Adipose tissue (tissue), 3 donors: ENCODE results near the gene FAM25A. TPM values are rescaled to one million over a fixed set of nuclear protein-coding genes. Genes with fewer than 3 reads are reported as not detected.
"Not testable (repeated sequence)": the region's sequence is repeated elsewhere in the genome, so short reads cannot be mapped to it uniquely, and the experiment has no call there.

ENCODE experiments used
- H3K27ac ChIP-seq: one replicate; pipeline ENCODE4 v1.5.1; 2013; ENCODE audit warnings: low read depth, low read length
- WGBS, 3 donors: extraction: QIAGEN DNeasy Blood & Tissue Kit; methylation state at CpG; one replicate each; pipeline ENCODE4 v1.1.7; 2013; 5-methylcytosine and 5-hydroxymethylcytosine counted together
- polyA plus RNA-seq, 3 donors: library from polyadenylated mRNA; stranded (reverse); fragments of 200-250 nt; gene quantifications; one replicate each; pipeline ENCODE4 v1.2.3, GENCODE V29; 2013
- donor health status: healthy with polysubstance abuse.
- donor health status: Bipolar disorder and iron deficiency.
- donor health status: healthy.

Gene FAM25A
- not detected for polyA plus RNA-seq

DNA sequence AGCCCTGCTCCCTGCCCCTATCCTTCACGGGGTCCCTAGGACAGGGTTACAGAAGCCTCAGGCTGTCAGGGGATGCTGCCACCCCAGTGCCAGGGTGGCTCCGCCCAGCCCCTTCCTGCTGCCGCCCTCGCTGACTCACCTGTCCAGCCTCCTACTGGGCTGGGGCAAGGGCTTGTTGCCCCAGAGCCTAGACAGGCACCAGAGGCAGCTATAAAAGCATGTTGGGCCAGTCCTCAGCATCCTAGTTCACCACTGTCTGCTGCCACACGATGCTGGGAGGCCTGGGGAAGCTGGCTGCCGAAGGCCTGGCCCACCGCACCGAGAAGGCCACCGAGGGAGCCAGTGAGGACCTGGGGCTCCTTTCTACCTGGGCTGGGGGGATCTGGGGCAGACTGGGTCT is at the start of gene FAM25A:
Gene FAM25A, plus strand, starts transcription at position 239 of the 400 bp plus-strand sequence. Its CDS starts 31 bp downstream, at position 270.
- H3K27ac ChIP-seq = not testable (repeated sequence)
- 94 to 95% (median 95%) methylated on average over 5 to 9 of the region's 9 CpGs for WGBS, 3 donors

DNA sequence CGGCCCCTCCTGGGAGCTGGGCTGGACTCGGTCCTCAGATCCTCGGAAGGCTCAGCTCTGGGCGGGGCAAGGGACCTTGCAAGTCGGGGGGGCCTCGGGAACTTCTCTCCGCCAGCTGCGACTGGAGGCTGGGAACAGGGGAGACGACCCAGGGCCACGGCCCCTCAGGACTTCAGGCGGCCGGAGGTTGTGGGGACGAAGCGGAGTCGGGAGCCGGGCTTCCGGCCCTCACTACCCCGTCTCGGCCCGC is 49.2 kb upstream of the FAM25A start:
- 0 to 2% (median 1%) methylated on average over 16 to 20 of the region's 20 CpGs for WGBS, 3 donors

DNA sequence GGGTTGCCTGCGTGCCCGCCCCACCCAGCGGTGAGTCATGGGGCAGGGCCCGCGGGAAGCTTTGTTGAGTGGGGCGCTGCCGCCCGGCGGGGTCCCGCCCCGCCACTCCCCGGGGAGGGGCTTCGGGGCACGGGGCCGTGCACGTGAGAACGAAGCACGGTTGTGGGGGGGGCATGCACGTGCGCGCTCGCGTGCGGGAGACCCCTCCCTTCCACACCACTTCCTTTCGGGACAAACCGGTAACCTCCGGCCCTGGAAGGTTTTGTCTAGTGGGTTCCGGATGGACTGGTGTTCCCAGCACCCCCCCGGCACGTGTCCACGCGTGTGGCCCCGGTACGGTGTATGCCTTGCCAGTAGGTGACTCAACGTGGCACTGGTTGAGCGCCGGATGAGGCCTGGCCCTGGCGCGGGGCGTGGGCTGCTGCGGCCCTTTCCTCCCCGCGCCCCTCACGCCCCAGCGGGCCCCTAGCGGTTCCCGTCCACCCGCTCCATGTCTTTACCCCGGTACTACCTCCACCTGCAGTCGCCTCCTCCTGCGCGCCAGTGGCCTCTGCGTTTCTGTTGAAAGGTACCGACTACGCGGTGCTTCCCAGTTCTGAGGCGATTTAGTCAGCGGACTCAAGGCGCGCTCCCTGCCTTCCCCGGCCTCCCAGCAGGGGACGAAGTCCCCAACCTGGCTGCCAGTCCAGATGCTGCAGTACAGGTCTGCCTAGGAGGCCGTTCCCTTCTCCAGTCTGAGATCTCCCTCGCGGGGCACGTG is 48.7 kb upstream of the FAM25A start:
- H3K27ac ChIP-seq = peak overlapping the region; percentile 75
- 4 to 13% (median 12%) methylated on average over 63 to 66 of the region's 66 CpGs for WGBS, 3 donors

More for the DNA sequence above, 49.2 kb upstream of the FAM25A start:
- H3K27ac ChIP-seq = peak overlapping the region; percentile 75

DNA sequence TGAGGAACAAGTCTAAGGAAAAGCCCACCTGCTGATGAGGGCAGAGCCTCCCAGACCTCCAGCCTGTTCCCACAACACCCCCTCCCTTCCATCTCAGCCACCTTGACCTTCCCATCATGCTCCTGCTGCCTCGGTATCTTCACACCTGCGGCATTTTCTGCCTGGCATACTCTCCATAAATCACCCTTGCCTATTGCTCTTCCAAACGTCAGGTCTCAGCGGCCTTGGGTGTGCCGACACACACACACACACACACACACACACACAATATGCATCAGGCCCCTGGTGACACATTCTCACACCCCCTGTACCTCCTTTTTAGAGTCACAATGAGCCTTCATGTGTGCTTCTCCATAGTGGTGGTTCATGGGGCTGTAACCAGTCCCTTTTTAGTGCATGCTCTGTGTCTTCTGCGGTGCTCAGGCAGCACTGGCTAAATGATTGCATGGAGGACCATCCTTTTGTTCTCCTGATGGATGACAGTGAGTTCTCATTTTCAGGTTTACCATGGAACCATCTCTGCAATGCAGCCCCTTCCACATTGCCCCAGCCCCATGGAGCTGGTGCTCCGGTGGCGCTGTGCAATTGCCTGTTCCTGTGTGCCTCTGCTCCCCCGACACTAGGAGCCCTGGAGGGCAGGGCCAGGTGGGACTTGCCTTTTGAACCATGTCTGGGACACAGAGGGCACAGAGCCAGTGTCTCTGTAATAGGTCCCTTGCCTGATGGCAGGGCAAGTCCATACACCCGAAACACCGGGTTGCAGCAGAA is 47.3 kb upstream of the FAM25A start:
- H3K27ac ChIP-seq = no peak overlapping the region
- 81 to 87% (median 87%) methylated on average over 11 of the region's 11 CpGs for WGBS, 3 donors

DNA sequence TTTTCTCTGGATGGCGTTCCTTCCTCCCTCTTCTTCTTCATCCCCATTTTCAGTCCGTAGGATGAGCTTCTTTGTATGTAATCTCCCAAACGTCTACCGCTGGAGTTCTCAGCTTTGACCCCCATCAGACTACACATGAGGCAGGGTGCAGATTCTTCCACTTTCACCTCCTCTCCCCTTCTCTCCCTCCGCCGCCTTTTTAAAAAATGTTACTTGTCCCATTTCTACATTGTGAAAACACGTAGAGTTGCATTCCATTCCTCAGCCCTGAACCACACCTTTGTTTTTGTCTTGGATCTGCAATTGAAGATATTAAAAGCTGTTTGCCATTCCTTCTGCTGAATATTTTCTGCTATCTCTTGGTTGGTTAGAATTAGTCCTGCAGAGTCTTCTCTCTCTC is 45.6 kb upstream of the FAM25A start:
- H3K27ac ChIP-seq = no peak overlapping the region
- 70 to 88% (median 72%) methylated on average over 7 of the region's 7 CpGs for WGBS, 3 donors

DNA sequence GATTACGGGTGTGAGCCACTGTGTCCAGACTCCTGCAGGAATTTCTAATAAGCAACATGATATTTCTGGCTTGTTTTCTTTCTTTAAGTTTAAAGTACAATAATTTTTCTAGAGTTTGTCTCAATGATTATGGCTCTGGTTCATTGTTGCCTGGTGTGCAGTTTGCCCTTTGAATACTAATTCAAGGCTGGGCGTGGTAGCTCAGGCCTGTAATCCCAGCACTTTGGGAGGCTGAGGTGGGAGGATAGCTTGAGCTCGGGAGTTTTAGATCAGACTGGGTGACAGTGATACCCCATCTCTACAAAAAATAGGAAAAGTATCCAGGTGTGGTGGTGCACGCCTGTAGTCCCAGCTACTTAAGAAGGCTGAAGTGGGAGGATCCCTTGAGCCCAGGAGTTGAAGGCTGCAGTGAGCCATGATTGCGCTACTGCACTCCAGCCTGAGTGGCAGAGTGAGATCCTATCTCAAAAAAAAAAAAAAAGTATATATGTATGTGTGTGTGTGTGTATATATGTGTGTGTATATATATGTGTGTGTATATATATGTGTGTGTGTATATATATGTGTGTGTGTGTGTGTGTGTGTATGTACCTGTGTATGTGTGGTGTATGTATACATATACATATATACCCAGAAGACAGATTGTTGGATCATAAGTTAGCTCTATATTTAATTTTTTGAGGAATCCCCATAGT is 43.6 kb upstream of the FAM25A start:
- WGBS, 3 donors = 89 to 95% (median 94%) methylated on average over 5 of the region's 5 CpGs
- H3K27ac ChIP-seq = no peak overlapping the region

DNA sequence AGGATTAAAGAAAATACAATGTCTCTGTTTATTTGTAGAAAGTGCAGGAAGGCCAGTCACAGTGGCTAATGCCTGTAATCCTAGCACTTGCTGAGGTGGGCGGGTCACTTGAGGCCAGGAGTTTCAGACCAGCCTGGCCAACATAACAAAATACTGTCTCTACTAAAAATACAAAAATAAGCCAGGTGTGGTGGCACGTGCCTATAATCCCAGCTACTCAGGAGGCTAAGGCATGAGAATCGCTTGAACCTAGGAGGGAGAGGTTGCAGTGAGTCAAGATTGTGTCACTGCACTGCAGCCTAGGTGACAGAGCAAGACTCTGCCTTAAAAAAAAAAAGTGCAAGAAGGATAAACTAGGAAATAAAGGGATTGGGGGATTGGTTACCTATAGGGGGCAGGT is 41.6 kb upstream of the FAM25A start:
- WGBS, 3 donors = 80 to 95% (median 88%) methylated on average over 3 of the region's 3 CpGs
- not testable (repeated sequence) for H3K27ac ChIP-seq

DNA sequence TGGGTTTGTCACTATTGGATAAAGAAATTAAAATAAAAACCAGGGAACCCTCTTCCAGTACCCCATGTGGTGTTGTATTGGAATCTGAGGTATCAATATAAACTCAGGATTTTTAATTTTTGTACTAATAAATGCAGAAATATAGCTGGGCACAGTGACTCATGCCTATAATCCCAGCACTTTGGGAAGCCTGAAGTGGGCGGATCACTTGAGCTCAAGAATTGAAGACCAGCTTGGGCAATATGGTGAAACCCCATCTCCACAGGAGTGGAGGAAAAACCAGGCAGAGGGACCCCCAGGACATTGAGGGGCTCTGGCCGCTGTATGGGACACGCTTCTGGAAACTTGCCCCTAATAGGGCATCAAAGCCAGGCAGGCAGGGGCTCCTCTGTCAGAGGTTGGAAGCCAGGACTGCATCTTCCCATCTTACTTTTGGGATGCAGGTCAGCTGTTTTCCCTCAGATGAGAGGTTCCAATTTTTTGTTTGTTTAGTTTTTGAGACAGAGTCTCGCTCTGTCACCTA is 40.7 kb upstream of the FAM25A start:
- 69 to 91% (median 87%) methylated on average over 4 of the region's 4 CpGs for WGBS, 3 donors
- H3K27ac ChIP-seq = no peak overlapping the region

DNA sequence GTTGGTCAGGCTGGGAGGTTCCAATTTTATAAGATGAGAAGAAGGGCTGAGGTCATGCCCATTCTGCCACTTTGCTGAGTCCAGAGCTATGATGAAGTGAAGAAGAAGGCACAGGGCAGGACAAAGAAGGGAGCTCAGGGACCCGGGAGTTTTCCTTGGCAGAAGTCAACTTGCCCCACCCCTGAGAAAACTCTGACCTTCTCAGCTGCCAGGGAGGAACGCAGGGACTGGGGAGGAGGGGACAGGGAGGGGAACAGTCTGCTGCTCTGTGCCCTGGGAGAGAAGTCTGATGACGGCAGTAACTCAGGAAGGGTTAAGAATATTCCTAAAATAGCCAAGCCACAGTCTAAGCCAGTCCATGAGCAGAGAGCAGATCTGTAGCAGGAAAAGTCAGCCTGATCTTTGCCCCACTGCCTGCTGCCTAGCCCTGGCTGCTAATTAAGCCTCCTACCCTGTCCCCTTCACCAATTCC is 40.1 kb upstream of the FAM25A start:
- 11 to 22% (median 17%) methylated on average over 3 of the region's 3 CpGs for WGBS, 3 donors
- H3K27ac ChIP-seq = no peak overlapping the region

DNA sequence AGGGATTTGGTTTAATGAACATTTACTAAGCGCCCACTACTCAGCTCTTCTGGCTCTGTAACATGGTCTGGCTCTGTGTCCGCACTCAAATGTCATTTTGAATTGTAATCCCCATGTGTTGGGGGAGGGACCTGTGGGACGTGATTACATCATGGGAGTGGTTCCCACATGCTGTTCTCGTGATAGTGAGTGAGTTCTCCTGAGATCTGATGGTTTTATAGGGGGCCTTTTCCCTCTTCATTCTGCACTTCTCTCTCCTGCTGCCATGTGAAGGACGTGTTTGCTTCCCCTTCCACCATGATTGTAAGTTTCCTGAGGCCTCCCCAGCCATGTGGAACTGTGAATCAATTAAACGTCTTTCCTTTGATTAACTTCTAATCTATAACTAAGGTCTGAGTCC is 39.1 kb upstream of the FAM25A start:
- H3K27ac ChIP-seq = not testable (repeated sequence)
- 64 to 78% (median 69%) methylated on average over 6 of the region's 6 CpGs for WGBS, 3 donors

DNA sequence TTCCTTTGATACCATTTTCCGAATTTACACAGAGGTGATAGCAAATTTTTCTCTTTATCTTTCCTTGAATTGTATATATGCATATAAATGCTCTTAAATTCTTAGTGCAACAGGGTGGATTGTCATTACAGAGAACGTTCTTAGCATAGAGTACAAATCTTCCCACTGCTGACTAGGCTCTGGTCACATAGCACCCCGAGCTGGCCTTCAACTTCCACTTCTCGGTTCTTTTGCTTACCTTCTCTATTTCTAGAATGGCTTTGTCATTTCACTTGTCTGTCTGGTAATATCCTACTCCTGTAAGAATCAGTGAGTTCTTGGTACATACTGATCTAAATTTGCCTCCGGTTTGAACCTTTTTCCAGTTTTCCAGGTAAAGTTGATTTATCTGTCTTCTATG is 38.4 kb upstream of the FAM25A start:
- H3K27ac ChIP-seq = no peak overlapping the region
- WGBS, 3 donors = 89 to 95% (median 90%) methylated on average over 5 of the region's 5 CpGs

DNA sequence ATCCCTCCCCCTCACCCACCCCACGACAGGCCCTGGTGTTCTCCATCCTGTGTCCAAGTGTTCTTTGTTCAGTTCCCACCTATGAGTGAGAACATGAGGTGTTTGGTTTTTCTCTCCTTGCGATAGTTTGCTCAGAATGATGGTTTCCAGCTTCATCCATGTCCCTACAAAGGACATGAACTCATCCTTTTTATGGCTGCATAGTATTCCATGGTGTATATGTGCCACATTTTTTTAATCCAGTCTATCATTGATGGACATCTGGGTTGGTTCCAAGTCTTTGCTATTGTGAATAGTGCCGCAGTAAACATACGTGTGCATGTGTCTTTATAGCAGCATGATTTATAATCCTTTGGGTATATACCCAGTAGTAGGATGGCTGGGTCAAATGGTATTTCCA is 35.6 kb upstream of the FAM25A start:
- H3K27ac ChIP-seq = not testable (repeated sequence)
- 94 to 99% (median 96%) methylated on average over 4 of the region's 4 CpGs for WGBS, 3 donors

DNA sequence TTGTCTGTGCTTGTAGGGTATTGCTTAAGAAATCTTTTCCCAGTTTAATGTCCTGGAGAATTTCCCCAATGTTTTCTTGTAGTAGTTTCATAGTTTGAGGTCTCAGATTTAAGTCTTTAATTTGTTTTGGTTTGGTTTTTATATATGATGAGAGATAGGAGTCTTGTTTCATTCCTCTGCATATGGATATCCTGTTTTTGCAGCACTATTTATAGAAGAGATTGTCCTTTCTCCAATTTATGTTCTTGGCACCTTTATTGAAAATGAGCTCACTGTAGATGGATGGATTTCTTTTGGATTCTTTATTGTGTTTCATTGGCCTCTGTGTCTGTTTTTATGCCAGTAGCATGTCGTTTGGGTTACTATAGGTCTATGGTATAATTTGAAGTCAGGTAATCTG is 31.6 kb upstream of the FAM25A start:
- no peak overlapping the region for H3K27ac ChIP-seq
- 40 to 72% (median 63%) methylated on average over 1 of the region's 1 CpG for WGBS, 3 donors

DNA sequence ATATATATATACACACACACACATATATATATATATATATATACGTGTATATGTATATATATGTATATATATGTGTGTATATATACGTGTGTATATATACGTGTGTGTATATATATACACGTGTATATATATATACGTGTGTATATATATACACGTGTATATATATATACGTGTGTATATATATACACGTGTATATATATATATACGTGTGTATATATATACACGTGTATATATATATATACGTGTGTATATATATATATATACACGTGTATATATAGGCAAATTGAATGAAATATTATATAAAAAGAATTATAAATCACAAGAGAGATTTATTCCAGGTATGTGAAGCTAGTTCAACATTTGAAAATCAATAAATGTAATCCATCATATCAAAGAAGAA is 28.7 kb upstream of the FAM25A start:
- H3K27ac ChIP-seq = not testable (repeated sequence)
- 72 to 83% (median 76%) methylated on average over 12 of the region's 12 CpGs for WGBS, 3 donors

DNA sequence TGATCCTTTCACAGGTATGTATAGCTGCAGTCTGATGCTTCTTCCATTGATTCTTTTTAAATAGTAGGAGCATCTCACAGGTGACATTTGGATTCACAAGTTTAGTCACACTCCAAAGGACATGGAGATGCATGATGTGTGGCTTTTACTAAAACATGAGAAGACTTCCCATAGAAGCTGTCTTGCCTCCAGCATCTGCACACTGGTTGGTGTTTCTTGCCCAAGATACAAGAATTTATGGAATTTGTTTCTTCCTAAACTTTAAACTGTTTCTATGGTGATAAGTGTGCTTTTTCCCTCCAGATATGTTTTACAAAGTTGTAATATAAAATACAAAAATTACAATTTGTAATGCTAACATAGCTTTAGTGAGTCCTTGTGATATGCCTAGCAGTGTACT is 27.6 kb upstream of the FAM25A start:
- H3K27ac ChIP-seq = no peak overlapping the region

DNA sequence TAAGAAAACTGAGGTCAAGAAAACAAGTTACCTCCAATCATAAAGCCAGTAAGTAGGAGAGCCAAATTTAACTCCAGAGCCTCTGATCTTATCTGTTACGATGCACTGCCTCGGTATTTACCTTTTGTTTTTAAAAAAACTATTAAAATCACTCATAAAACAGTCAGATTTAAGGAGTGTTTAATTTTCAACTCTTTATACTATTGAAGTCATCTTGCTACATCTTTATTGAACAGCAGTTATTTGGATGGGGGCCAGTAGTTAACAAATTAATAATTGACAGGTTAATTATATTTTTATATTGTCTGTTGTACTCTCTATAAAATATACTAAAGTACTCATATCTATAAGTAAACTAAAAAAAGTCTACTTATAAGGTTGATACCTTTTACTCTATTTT is 27.2 kb upstream of the FAM25A start:
- no peak overlapping the region for H3K27ac ChIP-seq
- WGBS, 3 donors = 71 to 83% (median 83%) methylated on average over 2 of the region's 2 CpGs

DNA sequence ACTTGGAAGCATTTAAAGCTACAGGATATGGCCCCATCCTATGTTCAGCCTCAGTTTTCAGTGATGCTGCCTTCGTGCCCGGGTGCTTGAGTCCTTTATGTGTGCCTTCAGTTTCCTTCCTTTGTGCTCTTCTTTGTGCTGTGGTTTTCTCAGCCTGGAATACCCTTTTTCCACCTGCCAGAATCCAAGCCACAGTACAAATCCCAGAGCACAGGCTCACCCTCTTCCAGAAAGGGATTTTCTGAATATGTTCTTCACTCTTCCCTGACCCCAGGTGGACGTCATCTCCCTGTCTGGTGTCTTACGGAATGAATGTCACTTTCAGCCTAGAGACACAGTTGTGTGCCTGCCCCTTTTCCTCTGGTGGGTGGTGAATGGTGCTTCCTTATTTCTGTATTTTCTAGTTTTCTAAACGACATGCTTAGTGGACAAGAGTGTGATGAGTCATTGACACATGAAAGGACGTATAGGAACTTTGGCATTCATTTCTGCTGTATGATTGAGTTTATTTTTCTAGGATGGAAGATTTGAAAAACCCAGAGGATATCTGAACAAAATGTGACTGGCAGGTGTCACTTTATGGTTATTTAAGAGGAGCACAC is 20.2 kb upstream of the FAM25A start:
- H3K27ac ChIP-seq = not testable (repeated sequence)
- 54 to 81% (median 63%) methylated on average over 6 of the region's 6 CpGs for WGBS, 3 donors

DNA sequence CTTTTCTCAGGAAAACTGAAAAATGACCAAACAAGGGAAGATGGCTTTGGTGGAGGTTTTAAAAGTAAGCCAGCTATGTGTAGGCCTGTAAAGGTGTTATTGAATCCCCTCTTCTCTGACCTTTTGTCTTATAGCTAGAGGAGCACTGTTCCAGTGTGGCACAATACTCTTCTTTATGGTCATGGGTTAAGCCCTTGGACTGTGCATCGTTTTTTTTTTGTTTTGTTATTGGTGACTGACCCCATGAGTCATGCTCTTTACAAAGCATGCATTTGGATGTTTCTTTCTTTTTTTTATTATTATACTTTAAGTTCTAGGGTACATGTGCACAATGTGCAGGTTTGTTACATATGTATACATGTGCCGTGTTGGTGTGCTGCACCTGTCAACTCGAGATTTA is 19.6 kb upstream of the FAM25A start:
- H3K27ac ChIP-seq = no peak overlapping the region
- 71 to 81% (median 75%) methylated on average over 3 of the region's 3 CpGs for WGBS, 3 donors

DNA sequence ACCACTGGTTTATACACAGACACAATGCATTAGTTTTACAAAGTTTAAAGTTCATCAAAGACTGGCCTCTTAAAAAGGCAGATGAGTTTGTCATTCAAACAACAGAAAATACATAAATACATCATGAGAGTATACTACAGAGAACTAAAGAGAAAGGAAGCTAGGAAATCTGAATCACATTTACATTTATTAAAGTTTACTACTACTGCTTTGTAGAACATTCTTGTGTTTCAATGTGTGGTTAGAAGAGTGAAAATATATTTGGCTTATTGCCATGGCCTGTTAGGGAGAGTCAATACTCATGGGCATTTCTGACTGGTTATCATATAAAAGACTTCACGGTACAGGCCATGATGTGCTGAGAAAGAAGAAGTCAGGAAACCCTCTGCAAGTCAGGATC is 13.0 kb upstream of the FAM25A start:
- WGBS, 3 donors = 0 to 50% (median 33%) methylated on average over 1 of the region's 1 CpG
- H3K27ac ChIP-seq = not testable (repeated sequence)
